HL-60/S4 (cell line): Measurements from ENCODE around the gene SLC39A11.
"Not testable (repeated sequence)": the region's sequence is repeated elsewhere in the genome, so short reads cannot be mapped to it uniquely, and the experiment has no call there.

ENCODE experiments used
- in situ Hi-C: fragments of 300-500 bp; cut with MboI; formaldehyde crosslinking; loops from 2 replicates; pipeline ENCODE4 v1.14.3; 2022; ENCODE audit warnings: low sequenced_read_pairs

The SLC39A11 gene

DNA sequence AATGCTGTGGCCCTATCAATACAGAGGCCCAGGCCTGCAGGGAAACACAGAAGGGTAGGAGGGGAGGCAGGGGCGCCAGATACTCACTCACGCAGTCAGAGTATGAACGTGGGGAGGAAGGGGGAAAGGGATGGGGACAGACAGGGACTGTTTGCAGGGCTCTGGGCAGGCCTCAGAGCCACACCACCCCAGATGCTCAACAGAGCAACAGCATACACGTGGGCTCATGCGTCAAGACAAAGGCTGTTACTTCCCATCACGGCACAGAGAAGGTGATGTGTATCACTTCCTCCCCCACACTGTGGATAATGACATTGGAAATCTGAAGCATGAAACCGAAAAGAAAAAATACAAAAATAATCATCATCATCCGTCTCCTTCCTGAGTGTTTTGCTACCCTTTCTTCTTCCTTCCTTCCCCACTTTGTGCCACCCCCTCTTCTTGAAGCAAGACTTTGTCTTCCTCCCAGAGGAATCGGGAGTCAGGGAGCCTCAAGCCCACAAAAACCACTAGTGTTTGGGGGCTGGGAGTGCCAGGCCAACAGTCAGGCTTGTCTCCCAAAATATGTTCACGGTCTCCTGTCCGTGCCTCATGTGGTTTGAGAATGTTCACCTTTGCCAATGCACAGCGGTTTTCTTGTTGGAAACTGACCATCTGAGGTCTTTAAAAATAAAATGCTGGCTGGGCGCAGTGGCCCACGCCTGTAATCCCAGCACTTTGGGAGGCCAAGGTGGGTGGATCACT lies 20.1 kb downstream of the SLC39A11 start:
- in situ Hi-C loops: no loop called here

DNA sequence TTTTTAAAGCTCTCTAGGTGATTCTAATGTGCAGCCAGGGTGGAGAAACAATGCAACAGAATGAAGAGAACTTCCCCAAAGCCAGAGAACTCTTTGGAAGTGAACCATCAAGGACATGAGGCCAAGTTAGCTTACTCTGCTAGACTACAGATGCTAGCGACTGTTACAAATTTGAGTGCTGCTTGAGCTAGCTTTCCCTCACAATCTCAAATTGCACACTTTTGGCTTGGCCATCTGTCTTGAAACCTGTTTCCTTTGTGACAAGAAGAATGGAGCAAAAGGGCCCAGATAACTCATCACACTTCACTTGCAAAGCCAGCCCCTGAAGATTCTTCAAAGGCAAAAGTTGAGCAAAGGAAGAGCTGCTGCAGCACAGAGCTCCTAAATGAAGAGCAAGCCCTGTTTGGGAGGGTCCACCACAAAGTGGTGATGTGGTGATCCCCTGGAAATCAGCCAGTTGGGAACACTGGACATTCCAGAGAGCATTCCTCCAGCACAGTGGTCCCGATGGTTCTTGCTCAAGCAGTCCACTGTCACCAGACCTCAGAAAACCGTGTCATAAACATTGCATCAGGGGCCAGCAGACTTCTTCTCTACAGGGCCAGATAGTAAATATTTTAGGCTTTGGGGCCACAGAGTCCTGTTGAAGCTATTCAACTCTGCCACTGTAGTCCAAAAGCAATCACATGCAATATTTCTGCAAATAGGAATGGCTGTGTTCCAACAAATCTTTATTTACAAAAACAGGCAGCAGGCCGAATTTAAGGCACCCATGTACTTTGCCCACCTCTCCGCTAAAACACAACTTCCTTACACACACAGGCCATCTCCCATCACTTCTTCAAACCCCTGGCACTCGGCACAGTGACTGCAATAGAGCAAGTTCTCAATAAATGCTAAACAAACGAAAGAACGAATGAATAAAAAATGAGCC lies 21.2 kb downstream of the SLC39A11 start:
- in situ Hi-C loops: no loop called here

GRCh38 chr17:73069841-73070240 lies 22.6 kb downstream of the SLC39A11 start:
- in situ Hi-C loops: no loop called here

DNA sequence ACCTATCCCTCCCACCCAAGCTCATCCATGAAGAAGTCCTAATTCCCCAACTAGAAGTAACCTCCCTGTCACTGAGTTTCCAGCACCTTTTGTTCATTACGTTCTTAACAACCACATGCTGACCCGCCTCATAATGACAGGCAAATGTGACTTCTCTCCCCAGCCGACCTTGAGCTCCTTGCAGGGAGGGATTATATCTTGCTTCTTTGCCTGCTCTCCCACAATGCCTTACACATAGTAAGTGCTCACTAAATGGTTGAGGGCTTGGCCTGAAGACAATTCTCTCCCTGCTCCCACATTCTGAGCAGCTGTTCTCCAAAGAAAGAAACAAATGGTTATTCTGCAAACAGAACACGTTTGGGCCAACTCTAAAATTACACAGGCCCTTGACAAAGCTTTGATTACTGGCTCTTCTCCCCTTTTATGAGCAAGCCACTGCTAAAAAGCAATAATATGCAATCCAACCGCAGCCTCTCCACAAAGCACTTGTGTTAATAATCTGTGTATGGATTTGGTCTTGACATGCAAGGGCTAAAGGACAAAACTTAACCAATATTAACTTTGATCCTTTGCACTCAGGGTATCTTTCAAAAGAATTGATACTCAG lies 23.2 kb downstream of the SLC39A11 start:
- in situ Hi-C loops: no loop called here

DNA sequence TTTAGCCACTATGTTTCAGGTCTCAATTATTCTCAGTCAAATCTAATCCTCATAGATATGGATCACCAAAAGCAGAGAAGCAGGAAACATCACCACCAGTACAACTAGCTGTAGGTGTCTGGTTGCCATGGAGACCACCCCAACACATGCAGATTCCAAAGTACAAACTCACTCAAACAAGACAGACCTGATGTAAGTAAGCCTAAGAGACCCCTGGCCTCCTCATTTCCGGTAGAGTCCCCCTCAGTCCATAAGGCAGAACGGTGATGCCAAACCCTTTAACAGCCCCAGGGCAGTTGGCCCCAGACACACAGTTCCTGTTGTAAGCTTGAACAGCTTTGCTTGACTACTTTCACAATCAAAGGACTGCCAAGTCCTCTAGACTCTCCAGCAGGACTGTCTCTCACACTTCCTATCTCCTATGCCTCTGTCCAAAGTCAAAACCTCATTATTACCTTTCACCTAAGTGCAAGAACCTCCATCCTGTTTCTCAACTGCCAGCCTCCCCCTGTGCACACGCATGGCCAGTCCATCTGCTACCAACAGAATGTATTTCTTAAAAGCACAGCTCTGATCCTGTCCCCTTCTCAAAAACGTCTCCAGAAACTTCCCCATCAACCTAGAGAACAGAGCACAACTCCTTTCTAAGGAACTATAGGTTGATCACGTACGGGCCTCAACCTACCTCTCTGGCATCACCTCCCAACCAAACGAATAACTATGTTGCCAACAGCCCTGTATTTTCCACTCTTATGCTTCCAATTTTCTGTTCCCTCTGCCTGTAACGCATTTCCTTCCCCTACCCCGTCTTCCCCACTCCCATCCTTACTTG lies 23.9 kb downstream of the SLC39A11 start:
- in situ Hi-C loops: no loop called here

GRCh38 chr17:73067699-73068098 lies 24.8 kb downstream of the SLC39A11 start:
- in situ Hi-C loops: not testable (repeated sequence)

DNA sequence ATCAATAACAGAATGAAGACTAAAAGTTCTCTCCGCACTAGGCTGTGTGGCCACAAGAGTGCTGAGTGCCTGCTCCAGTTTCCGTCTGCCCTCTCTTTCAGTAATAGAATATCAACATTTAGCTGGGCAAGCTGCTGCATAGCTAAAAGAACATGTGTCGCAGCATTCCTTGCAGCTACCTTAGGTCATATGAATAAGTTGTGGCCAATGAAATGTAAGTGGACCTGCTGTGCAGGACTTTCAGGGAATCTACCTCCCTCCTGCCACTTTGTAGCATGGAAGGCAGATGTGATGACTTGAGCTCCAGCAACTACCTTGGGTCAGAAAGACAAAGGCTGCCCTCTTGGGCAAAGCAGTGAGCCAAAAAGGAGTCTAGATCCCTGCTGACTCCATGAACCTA lies 25.4 kb downstream of the SLC39A11 start:
- in situ Hi-C loops: no loop called here

GRCh38 chr17:73066148-73066884 lies 26.2 kb downstream of the SLC39A11 start:
- in situ Hi-C loops: no loop called here

- in situ Hi-C loops: no loop called here
Observed at GRCh38 chr17:73065376-73065775, 27.1 kb downstream of the SLC39A11 start.

GRCh38 chr17:73064084-73064938 lies 28.2 kb downstream of the SLC39A11 start:
- in situ Hi-C loops: no loop called here

GRCh38 chr17:73062726-73063125 lies 29.8 kb downstream of the SLC39A11 start:
- in situ Hi-C loops: no loop called here

- in situ Hi-C loops: no loop called here
Observed at GRCh38 chr17:73061161-73061560, 31.3 kb downstream of the SLC39A11 start.

- in situ Hi-C loops: no loop called here
Observed at GRCh38 chr17:73060721-73061120, 31.8 kb downstream of the SLC39A11 start.

DNA sequence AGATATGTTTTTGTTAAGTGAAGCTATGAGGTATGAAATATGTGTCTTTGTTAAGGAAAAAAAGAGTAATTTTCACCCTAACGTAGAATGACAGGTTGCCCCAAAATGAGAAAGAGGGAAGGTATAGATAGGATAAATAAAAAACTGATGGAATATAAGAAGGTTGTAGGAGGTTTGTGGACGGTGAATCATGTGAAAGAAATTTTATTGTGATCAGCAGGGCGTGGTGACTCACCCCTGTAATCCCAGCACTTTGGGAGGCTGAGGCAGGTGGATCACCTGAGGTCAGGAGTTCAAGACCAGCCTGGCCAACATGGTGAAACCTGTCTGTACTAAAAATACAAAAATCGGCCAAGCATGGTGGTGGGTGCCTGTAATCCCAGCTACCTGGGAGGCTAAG lies 32.8 kb downstream of the SLC39A11 start:
- in situ Hi-C loops: not testable (repeated sequence)

GRCh38 chr17:73058022-73058421 lies 34.5 kb downstream of the SLC39A11 start:
- in situ Hi-C loops: no loop called here

DNA sequence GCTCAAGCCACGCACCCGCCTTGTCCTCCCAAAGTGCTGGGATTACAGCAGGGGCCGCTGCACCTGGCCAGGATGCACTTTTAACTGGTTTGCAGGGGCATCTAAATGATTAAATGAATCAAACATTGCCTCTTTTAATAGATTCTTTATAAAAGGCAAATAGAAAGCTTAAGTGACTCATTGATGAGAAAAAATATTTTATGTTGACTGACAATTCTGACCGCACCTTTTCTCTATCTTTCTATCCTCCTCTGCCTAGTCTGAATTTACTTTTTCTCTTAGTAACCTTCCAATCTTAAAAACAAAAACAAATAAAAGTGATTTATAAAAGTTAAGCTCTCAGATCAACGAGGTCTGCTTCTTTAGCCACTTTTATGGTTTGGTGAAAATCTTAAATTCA lies 35.3 kb downstream of the SLC39A11 start:
- in situ Hi-C loops: no loop called here

DNA sequence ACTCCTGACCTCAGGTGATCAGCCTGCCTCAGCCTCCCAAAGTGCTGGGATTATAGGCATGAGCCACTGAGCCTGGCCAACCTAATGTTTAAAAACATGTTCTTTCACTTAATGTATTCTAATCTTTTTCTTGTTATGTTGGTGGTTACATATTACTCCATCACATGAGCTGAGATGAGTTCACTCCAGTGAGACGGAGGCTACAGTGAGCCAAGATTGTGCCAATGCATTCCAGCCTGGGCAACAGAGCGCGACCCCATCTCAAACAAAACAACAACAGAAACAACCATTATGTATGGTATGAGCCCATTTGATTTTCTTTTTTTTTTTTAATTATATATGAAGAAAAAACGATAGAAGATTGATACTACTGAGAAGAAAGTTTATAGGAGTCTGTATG lies 39.6 kb downstream of the SLC39A11 start:
- in situ Hi-C loops: no loop called here

- in situ Hi-C loops: no loop called here
Observed at GRCh38 chr17:73050797-73051196, 41.7 kb downstream of the SLC39A11 start.

- in situ Hi-C loops: no loop called here
Observed at GRCh38 chr17:73048170-73048569, 44.3 kb downstream of the SLC39A11 start.
